ENCODE data around the gene EML6. TPM values are rescaled to one million over a fixed set of nuclear protein-coding genes. Genes with fewer than 3 reads are reported as not detected.

EML6 gene
- total RNA-seq, 3 donors from 2014 or later, result 3.4 to 7.3 (median 5.3) TPM

DNA sequence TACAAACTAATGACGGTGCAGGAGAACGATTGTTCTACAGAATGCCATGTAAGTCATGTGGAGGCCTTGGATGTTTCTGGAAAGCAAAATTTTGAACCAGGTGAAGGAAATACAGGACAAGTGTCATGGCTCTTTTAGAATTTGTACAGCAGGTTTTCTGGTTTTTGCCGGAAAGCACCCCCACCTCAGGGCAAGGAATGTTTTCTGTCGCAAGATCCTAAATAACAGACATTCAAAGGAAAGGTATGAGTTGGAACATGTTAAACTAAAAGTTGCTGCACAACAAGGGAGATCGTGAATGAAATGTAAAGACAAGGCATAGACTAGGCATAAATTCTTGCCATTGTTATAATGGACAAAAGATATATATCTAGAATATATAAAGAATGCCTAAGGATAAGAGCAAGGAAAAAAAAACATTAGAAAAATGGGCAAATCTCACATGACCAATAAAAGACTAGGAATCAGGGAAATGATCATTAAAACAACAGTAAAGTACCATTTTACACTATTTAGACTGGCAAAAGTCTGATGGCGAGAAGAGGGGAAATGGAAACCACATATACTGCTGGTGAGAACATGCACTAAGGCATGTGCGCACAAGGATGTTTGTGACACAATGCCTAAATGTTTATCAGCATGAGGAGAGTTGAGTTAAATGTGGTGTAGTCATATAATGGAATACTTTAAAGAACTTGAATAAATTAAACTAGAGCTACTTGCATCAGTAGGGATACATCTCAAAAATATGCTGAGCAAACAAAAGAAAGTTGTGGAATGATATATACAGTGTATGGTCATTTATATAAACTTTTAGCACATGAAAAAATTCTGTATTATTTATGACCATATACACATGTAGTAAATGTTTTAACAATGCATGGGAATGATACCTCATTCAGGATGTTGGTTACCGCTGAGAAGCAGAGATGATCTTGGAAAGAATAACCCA lies 127.0 kb downstream of the EML6 start:
- H3K9me3 ChIP-seq, result no peaks in the 10 kb centered on the region
- H3K36me3 ChIP-seq (ENCODE audit: low read depth), result no peaks in the 10 kb centered on the region
- no peak for DNase-seq
- ATAC-seq, result no peak
- intact Hi-C loops (cut with DNase I, micrococcal nuclease), result no loop called here
- TF ChIP-seq, protein P1, sequence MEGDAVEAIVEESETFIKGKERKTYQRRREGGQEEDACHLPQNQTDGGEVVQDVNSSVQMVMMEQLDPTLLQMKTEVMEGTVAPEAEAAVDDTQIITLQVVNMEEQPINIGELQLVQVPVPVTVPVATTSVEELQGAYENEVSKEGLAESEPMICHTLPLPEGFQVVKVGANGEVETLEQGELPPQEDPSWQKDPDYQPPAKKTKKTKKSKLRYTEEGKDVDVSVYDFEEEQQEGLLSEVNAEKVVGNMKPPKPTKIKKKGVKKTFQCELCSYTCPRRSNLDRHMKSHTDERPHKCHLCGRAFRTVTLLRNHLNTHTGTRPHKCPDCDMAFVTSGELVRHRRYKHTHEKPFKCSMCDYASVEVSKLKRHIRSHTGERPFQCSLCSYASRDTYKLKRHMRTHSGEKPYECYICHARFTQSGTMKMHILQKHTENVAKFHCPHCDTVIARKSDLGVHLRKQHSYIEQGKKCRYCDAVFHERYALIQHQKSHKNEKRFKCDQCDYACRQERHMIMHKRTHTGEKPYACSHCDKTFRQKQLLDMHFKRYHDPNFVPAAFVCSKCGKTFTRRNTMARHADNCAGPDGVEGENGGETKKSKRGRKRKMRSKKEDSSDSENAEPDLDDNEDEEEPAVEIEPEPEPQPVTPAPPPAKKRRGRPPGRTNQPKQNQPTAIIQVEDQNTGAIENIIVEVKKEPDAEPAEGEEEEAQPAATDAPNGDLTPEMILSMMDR (IDR thresholded peaks at IDR 0.05), result no peak
- no peak overlapping the region for H3K4me3 ChIP-seq
- no peaks in the 10 kb centered on the region for H3K4me1 ChIP-seq (ENCODE audit: low read depth)

DNA sequence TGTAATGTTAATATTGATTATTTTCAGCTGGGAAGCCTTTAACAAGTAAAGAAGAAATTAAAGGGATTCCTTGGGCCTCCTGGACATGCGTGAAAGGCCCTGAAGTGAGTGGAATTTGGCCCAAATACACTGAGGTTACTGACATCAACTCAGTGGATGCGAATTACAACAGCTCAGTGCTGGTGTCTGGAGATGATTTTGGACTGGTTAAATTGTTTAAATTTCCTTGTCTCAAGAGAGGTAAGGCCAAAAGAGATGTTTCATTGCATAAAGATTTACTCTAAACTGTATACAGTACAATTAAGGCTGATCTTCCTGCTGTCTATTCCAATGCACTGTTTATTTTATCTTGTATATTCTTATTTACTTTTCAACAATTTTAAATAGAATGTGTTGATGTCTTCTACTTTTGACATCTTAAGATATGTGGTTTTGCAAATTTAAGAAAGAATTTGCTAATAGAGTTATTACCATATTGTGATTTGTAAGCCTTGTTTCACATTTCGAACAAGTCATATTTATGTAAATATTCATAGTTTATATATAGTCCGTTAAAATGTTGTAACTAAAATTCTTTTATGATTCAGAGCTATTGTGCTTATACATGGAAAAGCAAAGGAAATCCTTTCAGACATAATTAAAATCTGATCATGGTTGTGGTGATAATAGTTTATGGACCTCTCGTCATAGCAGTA lies 130.3 kb downstream of the EML6 start:
- ATAC-seq, result no peak
- intact Hi-C loops (cut with DNase I, micrococcal nuclease), result no loop called here
- Histone ChIP-seq H3K4me3 (no peak overlapping the region), H3K36me3 (ENCODE audit: low read depth) (no peaks in the 10 kb centered on the region), H3K4me1 (ENCODE audit: low read depth) (no peaks in the 10 kb centered on the region), H3K9me3 (no peaks in the 10 kb centered on the region)
- DNase-seq, result no peak
- TF ChIP-seq, protein P1 (IDR thresholded peaks at IDR 0.05), result no peak

DNA sequence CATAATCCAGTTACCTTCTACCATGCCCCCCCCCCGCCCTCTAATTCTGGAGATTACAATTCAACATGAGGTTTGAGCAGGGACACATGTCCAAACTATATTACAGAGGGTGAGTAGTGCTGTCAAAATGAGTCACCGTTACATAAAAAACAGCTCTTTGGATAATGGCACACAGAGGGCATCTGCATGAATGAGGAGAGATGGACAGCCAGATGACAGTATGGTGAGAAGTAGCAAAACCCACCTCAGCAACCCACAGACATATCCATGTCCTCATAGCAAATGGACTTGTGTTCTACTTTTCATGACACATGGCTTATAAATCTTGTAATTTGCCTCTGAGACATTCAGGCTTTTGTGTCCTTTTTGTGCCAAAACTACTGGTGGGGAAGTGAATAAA lies 132.0 kb downstream of the EML6 start:
- Histone ChIP-seq H3K9me3 (no peaks in the 10 kb centered on the region), H3K4me1 (ENCODE audit: low read depth) (no peaks in the 10 kb centered on the region), H3K36me3 (ENCODE audit: low read depth) (no peaks in the 10 kb centered on the region), H3K4me3 (no peak overlapping the region)
- no peak for ATAC-seq
- TF ChIP-seq, protein P1 (IDR thresholded peaks at IDR 0.05), result no peak
- DNase-seq, result no peak
- intact Hi-C loops (cut with DNase I, micrococcal nuclease), result no loop called here

DNA sequence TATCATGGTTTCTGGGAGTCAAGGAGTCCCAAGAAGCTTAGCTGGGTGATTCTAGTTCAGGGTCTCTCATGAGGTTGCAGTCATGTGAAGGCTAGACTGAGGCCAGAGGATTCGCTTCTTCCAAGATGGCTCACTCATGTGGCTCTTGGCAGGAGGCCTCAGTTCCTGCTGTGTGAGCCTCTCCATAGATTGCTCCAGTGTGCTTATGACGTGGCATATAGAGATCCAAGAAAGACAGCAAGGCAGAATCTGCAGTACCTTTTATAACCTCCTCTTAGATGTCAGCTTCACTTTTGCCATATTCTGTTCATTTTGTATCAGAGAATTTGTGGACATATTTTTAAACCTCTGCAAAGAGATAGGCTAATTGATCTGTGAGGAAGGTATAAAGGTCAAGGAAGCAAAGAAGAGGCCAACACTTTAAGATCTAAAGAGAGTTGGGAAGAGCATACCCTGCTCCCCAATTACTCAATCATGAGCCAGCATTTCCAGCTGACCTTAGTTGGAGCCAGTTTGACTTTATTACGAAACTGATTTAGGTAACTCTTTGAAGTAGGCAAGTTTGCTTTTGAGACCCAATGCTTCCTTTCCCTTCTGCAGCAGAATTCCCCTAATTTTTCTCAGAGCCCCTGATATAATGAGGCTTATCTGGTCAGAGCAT lies 134.7 kb downstream of the EML6 start:
- no peaks in the 10 kb centered on the region for H3K36me3 ChIP-seq (ENCODE audit: low read depth)
- no peak for DNase-seq
- no peak overlapping the region for H3K4me3 ChIP-seq
- no peaks in the 10 kb centered on the region for H3K9me3 ChIP-seq
- ATAC-seq, result no peak
- H3K4me1 ChIP-seq (ENCODE audit: low read depth), result no peaks in the 10 kb centered on the region
- intact Hi-C loops (cut with DNase I, micrococcal nuclease), result no loop called here
- TF ChIP-seq, protein P1 (IDR thresholded peaks at IDR 0.05), result no peak

DNA sequence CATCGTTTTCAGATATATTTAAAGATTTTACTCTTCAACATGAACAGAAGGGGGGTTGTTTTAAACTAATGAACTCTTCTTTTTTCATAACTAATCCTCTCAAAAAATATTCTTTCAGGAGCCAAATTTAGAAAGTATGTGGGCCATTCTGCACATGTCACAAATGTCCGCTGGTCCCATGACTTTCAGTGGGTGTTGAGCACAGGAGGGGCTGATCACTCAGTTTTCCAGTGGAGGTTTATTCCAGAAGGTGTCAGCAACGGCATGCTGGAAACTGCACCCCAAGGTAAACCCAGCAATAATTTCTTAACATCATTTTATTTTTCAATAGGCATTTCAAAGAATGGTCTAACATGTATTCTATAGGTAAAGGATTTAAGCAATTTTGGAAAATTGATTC lies 136.0 kb downstream of the EML6 start:
- DNase-seq (no peak), ATAC-seq (no peak)
- H3K36me3 ChIP-seq (ENCODE audit: low read depth), result no peaks in the 10 kb centered on the region
- no peak overlapping the region for H3K4me3 ChIP-seq
- no peaks in the 10 kb centered on the region for H3K4me1 ChIP-seq (ENCODE audit: low read depth)
- intact Hi-C loops (cut with DNase I, micrococcal nuclease), result no loop called here
- H3K9me3 ChIP-seq, result no peaks in the 10 kb centered on the region
- TF ChIP-seq, protein P1 (IDR thresholded peaks at IDR 0.05), result no peak

All from mucosa of descending colon (tissue), 3 donors.